Umbilical cord (tissue), 2 donors: ENCODE data around the gene NUP50. TPM values are rescaled to one million over a fixed set of nuclear protein-coding genes. Genes with fewer than 3 reads are reported as not detected.

Experiments
- DNase-seq: peaks from one replicate; pipeline ENCODE4 v3.0.0-alpha.2; 2015; ENCODE audit warnings: low spot score
- total RNA-seq: library from RNA; depleted of rRNA; stranded (reverse); fragments of >200 nt; gene quantifications from one replicate; pipeline ENCODE4 v1.2.3, GENCODE V29; 2014; ENCODE audit warnings: low replicate concordance; ENCODE audit not compliant: insufficient read depth

The NUP50 gene
- total RNA-seq, result 43.6 TPM

- DNase-seq, result peak; percentile 97
These were observed at the start of gene NUP50 for GRCh38 chr22:45163451-45164269. TSS of gene NUP50 (plus strand) at chr22:45163925. CDS start at chr22:45168178, 4,253 bp downstream.

GRCh38 chr22:45120440-45120839 lies 43.3 kb upstream of the NUP50 start:
- no peak for DNase-seq

- no peak for DNase-seq
These were observed 42.8 kb upstream of the NUP50 start for GRCh38 chr22:45120931-45121330.

- DNase-seq, result no peak
These were observed 39.4 kb upstream of the NUP50 start for GRCh38 chr22:45124176-45124847.

- DNase-seq, result peak; percentile 50
These were observed 38.5 kb upstream of the NUP50 start for GRCh38 chr22:45125188-45125587.

- DNase-seq, result no peak
These were observed 35.9 kb upstream of the NUP50 start for GRCh38 chr22:45127866-45128265.

- no peak for DNase-seq
These were observed 33.8 kb upstream of the NUP50 start for GRCh38 chr22:45129703-45130524.

- DNase-seq, result no peak
These were observed 32.8 kb upstream of the NUP50 start for GRCh38 chr22:45130891-45131290.

GRCh38 chr22:45131749-45132148 lies 32.0 kb upstream of the NUP50 start:
- no peak for DNase-seq

GRCh38 chr22:45134313-45134712 lies 29.4 kb upstream of the NUP50 start:
- no peak for DNase-seq

GRCh38 chr22:45136594-45136993 lies 27.1 kb upstream of the NUP50 start:
- DNase-seq, result no peak

GRCh38 chr22:45139693-45140092 lies 24.0 kb upstream of the NUP50 start:
- no peak for DNase-seq

GRCh38 chr22:45142376-45142775 lies 21.3 kb upstream of the NUP50 start:
- DNase-seq, result no peak

GRCh38 chr22:45144916-45145315 lies 18.8 kb upstream of the NUP50 start:
- DNase-seq, result no peak

GRCh38 chr22:45149671-45150070 lies 14.1 kb upstream of the NUP50 start:
- no peak for DNase-seq

- DNase-seq, result no peak
These were observed 13.6 kb upstream of the NUP50 start for GRCh38 chr22:45150139-45150538.

- DNase-seq, result no peak
These were observed 12.2 kb upstream of the NUP50 start for GRCh38 chr22:45151503-45151902.

- DNase-seq, result no peak
These were observed 9.3 kb upstream of the NUP50 start for GRCh38 chr22:45154383-45154782.

- no peak for DNase-seq
These were observed 8.5 kb upstream of the NUP50 start for GRCh38 chr22:45155050-45155840.

GRCh38 chr22:45157907-45158306 lies 5.8 kb upstream of the NUP50 start:
- DNase-seq, result no peak
